Kidney epithelial cell (primary cell): ENCODE data around the gene SPACA5. TPM values are rescaled to one million over a fixed set of nuclear protein-coding genes. Genes with fewer than 3 reads are reported as not detected.
"Not testable (repeated sequence)": the region's sequence is repeated elsewhere in the genome, so short reads cannot be mapped to it uniquely, and the experiment has no call there.

Experiments used
- DNase-seq: peaks from one replicate; pipeline ENCODE4 v3.0.0-alpha.2; 2010; ENCODE audit warnings: low read depth
- H3K27me3 ChIP-seq: 2 replicates; pipeline ENCODE4 v1.6.0; 2011; ENCODE audit warnings: low read length; ENCODE audit not compliant: control insufficient read depth, insufficient read depth
- H3K36me3 ChIP-seq: 2 replicates; pipeline ENCODE4 v1.5.1; 2011; ENCODE audit warnings: low read length; ENCODE audit not compliant: control insufficient read depth, insufficient read depth
- H3K4me3 ChIP-seq: 2 replicates; pipeline ENCODE4 v1.5.1; 2011; ENCODE audit warnings: low read depth, mild to moderate bottlenecking, control low read depth, low read length
- total RNA-seq: library from RNA; depleted of rRNA; stranded (reverse); fragments of >200 nt; gene quantifications from 2 replicates; pipeline ENCODE4 v1.2.3, GENCODE V29; 2015
- TF ChIP-seq, protein P1 (sequence below): IDR thresholded peaks from 2 replicates; pipeline ENCODE4 v1.5.1; 2011; ENCODE audit warnings: mild to moderate bottlenecking, moderate library complexity, low read length, control low read depth, inconsistent platforms; ENCODE audit not compliant: insufficient read depth, poor library complexity, severe bottlenecking

The SPACA5 gene
- total RNA-seq, 1 donor from 2014 or later = not detected

DNA sequence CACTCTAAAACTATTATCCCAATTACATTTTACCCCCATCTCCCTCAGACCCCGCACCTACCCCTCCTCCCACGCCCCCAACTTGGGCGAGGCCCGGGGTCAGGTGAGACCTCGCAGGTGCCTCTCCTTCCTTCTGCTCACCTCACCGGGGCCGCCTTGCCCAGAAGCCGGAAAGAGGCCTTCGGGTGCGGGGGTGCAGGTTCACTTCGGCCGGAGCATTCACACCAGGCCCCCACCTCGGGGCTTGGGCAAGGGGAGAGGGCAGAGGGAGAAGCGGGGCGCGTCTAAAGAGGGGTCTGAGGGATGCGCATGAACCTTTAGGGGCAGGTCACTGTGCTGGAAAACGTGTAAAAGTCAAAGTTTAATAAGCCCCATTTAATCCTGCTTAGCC, 3.4 kb upstream of the SPACA5 start:
- H3K27me3 ChIP-seq = no peaks in the 10 kb centered on the region
- TF ChIP-seq, protein P1, sequence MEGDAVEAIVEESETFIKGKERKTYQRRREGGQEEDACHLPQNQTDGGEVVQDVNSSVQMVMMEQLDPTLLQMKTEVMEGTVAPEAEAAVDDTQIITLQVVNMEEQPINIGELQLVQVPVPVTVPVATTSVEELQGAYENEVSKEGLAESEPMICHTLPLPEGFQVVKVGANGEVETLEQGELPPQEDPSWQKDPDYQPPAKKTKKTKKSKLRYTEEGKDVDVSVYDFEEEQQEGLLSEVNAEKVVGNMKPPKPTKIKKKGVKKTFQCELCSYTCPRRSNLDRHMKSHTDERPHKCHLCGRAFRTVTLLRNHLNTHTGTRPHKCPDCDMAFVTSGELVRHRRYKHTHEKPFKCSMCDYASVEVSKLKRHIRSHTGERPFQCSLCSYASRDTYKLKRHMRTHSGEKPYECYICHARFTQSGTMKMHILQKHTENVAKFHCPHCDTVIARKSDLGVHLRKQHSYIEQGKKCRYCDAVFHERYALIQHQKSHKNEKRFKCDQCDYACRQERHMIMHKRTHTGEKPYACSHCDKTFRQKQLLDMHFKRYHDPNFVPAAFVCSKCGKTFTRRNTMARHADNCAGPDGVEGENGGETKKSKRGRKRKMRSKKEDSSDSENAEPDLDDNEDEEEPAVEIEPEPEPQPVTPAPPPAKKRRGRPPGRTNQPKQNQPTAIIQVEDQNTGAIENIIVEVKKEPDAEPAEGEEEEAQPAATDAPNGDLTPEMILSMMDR = no peak
- no peak for DNase-seq
- H3K36me3 ChIP-seq = no peaks in the 10 kb centered on the region
- peak overlapping the region; percentile 78 for H3K4me3 ChIP-seq

DNA sequence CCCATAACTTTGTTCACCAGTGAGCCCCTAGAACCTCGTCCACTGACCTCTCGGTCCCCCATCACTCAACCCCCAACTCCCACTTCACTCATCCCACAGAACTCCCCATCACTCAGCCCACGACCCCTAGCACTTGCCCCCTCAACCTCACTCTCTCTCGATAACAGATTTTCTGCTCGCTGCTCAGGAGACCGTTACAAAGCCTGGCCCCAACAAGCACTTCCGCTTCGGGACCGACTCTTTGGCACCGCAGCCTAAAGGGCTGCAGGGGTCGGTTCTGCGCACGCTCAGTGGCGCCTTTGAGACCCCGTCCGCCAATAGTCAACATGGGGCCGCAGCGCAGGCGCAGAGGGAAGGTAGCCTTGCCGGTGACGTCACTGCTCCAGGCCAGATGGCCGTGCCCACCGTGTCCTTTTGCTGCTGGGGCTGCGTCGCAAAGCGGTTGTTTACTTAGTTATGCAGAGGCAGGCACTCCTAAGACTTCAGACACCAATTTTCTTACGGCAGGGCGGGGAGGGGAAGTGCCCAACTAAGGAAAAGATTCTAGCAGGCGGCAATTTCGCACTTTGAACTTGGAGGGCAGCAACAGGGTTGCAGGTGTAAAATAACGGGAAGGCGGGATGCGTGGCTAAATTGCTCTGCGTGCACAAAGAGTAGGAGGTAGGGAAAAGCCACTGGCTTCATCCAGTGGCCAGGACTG, 2.9 kb upstream of the SPACA5 start, which contains the start of gene ZNF182:
ZNF182 (minus strand) TSS at position 232 of the 700 bp plus-strand sequence. CDS start 1,380 bp downstream, outside the sequence.
- no peaks in the 10 kb centered on the region for H3K27me3 ChIP-seq
- H3K4me3 ChIP-seq = peak within 1 kb of the TSS; percentile 78
- TF ChIP-seq, protein P1 = no peak
- DNase-seq = peak; percentile 56
- no peaks in the 10 kb centered on the region for H3K36me3 ChIP-seq

DNA sequence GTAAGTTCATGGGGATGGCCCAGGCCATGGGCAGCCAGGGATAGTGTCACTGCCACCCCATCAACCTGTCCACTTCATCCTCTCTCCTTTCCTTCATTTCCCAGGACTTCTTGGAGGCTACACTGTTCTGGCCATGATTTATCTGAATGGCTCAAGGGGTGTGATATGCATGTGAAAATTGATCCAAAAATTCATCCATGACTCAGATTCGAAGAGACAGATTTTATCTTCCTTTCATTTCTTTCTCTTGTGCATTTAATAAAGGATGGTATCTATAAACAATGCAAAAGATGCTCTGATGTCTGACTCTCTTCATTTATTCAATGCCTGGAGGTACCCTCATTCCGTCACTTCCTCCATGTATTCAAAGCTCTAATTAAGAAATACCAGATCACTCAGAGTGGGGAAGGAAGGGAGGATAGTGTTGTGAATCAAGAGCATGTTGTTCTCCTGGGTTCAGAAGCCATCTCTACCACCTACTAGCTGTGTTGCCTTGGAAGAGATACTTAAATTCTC, 2.7 kb downstream of the SPACA5 start:
- H3K36me3 ChIP-seq, H3K4me3 ChIP-seq, H3K27me3 ChIP-seq, DNase-seq: not testable (repeated sequence)

DNA sequence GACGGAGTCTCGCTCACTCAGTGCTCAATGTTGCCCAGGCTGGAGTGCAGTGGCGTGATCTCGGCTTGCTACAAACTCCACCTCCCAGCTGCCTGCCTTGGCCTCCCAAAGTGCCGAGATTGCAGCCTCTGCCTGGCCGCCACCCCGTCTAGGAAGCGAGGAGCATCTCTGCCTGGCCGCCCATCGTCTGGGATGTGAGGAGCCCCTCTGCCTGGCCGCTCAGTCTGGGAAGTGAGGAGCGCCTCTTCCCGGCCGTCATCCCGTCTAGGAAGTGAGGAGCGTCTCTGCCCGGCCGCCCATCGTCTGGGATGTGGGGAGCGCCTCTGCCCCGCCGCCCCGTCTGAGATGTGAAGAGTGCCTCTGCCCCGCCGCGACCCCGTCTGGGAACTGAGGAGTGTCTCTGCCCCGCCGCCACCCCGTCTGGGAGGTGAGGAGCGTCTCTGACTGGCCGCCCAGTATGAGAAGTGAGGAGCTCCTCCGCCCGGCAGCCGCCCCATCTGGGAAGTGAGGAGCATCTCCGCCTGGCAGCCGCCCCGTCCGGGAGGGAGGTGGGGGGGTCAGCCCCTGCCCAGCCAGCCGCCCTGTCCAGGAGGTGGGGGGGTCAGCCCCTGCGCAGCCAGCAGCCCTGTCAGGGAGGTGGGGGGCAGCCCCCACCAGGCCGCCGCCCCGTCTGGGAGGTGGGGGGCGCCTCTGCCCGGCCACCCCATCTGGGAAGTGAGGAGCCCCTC, 10.0 kb downstream of the SPACA5 start:
- not testable (repeated sequence) for H3K27me3 ChIP-seq, DNase-seq, H3K4me3 ChIP-seq, H3K36me3 ChIP-seq

DNA sequence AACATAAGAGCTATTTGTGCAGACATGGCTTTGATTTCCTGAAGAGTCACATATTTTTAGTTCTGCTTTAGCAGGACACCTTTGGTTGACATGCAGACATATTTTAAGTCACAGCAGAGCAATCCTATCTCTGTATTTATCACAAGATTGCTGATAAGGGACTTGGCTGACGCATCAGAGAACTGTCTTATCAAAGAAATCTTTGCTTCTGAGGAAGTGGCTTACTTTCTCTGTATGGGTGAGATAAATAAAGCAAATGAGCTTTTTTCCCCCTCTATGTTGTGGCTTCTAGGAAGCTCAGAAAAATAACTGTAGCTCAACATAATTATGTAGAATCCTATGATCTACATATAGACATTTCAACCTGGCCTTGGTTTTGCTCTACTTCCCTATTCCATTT, 13.1 kb downstream of the SPACA5 start:
- H3K36me3 ChIP-seq, H3K27me3 ChIP-seq, H3K4me3 ChIP-seq, DNase-seq: not testable (repeated sequence)

DNA sequence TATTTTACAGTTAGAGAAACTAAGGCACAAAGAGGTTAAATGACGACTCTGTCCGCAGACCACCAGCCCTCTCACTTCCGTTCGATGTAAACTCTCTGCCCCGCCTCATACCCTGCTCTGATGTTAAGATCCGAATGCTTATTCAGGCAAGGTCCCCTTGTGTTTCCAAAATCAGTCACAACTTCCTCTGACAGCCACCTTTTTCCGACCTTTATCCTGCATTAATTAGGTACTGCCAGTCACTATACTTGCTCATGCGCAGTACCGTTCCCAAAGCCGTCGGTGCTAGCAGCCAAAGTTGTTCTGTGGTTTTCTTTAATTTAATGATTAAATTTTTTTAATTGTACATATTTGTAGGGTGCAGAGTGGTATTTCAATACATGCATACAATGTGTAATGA, 13.7 kb downstream of the SPACA5 start:
- not testable (repeated sequence) for H3K27me3 ChIP-seq, H3K36me3 ChIP-seq, DNase-seq, H3K4me3 ChIP-seq

DNA sequence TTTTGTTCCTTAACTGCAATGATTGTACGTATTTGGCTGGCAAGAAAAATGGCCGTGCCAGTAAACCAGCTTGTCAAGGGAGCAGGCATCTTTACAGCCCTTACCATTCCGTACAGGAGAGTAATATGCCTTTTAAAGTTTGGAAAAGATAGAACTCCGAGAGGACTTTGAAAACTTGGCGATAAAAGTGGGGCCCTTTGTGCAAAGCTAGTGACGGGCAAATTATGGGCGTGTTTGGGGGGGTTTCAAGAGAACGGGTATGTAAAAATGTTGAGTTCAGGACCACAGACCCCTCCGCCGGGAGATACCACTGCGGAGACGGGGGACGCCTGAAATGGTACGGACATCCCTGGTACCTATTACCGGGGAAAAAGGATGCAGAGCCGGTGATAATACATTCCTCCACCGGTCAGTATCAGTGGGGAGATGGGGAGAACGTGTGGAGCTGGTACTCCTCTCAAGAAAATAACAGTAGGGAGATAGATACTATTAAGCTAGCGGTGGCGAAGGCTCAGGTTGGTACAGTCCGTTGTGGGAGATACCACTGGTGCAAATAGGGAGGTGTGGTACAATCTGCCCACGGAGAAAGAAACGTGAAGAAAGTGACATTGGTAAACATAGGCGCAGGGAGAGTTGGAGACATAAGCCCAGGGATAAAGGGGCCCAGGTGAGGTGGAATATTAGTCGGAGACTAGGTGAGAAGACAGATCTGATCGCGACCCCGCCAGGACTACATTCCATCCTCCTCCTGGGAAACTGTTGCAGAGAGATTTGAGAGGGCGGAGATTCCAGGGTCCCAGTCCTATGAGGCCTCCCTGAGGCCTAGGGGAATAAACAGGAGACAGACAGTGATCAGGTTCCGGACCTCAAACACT, 14.5 kb downstream of the SPACA5 start:
- TF ChIP-seq, protein P1 = no peak
- no peaks in the 10 kb centered on the region for H3K36me3 ChIP-seq
- DNase-seq = no peak

More for the DNA sequence above, 14.5 kb downstream of the SPACA5 start:
- Histone ChIP-seq H3K27me3 (no peaks in the 10 kb centered on the region), H3K4me3 (peak overlapping the region; percentile 64)
